Neural progenitor cell (in vitro differentiated cells): ENCODE data around the gene NRF1. TPM values are rescaled to one million over a fixed set of nuclear protein-coding genes. Genes with fewer than 3 reads are reported as not detected.
A peak's percentile ranks its signal among the peaks of the same experiment; 100 is the strongest.

Source experiments
- DNase-seq: peaks from one replicate; pipeline ENCODE4 v3.0.0-alpha.2; 2016; ENCODE audit warnings: low spot score
- H2AFZ ChIP-seq: fragments of 200-600 bp; sonication (generic); replicated peaks from 2 replicates; pipeline ENCODE4 v1.6.1; 2016; ENCODE audit warnings: antibody characterized with exemption
- H3F3A ChIP-seq: fragments of 200-600 bp; sonication (generic); 2 replicates; pipeline ENCODE4 v1.6.1; 2016; ENCODE audit warnings: antibody characterized with exemption, low read depth
- H3K27ac ChIP-seq: fragments of 200-600 bp; sonication (generic); 2 replicates; pipeline ENCODE4 v1.5.1; 2016; ENCODE audit warnings: mild to moderate bottlenecking
- H3K27me3 ChIP-seq: fragments of 200-600 bp; sonication (generic); 2 replicates; pipeline ENCODE4 v1.6.1; 2016; ENCODE audit warnings: mild to moderate bottlenecking, moderate library complexity
- H3K36me3 ChIP-seq: fragments of 200-600 bp; sonication (generic); 2 replicates; pipeline ENCODE4 v1.5.1; 2016
- H3K4me1 ChIP-seq: fragments of 200-600 bp; sonication (generic); 2 replicates; pipeline ENCODE4 v1.6.1; 2016; ENCODE audit warnings: mixed run types
- H3K4me2 ChIP-seq: fragments of 200-600 bp; sonication (generic); 2 replicates; pipeline ENCODE4 v1.6.1; 2016
- H3K4me3 ChIP-seq: fragments of 200-600 bp; sonication (generic); 2 replicates; pipeline ENCODE4 v1.5.1; 2016
- H3K79me2 ChIP-seq: fragments of 200-600 bp; sonication (generic); 2 replicates; pipeline ENCODE4 v1.6.1; 2016; ENCODE audit warnings: low read depth
- H3K9ac ChIP-seq: fragments of 200-600 bp; sonication (generic); 2 replicates; pipeline ENCODE4 v1.6.1; 2016
- H3K9me3 ChIP-seq: fragments of 200-600 bp; sonication (generic); 2 replicates; pipeline ENCODE4 v1.5.1; 2016; ENCODE audit warnings: low read depth
- H4K20me1 ChIP-seq: fragments of 200-600 bp; sonication (generic); 2 replicates; pipeline ENCODE4 v1.6.1; 2016; ENCODE audit warnings: low read depth
- H3K27ac Mint-ChIP-seq: 3 replicates; pipeline ENCODE4 v1.8.0; 2021; ENCODE audit warnings: mixed read lengths
- H3K27me3 Mint-ChIP-seq: 2 replicates; pipeline ENCODE4 v1.8.0; 2022; ENCODE audit warnings: low read depth, mild to moderate bottlenecking, inconsistent platforms, moderate library complexity, mixed read lengths; ENCODE audit not compliant: insufficient read depth
- H3K36me3 Mint-ChIP-seq: 3 replicates; pipeline ENCODE4 v1.8.0; 2021; ENCODE audit warnings: mixed read lengths
- H3K4me1 Mint-ChIP-seq: 3 replicates; pipeline ENCODE4 v1.8.0; 2021; ENCODE audit warnings: mixed read lengths
- H3K4me3 Mint-ChIP-seq: 3 replicates; pipeline ENCODE4 v1.8.0; 2021; ENCODE audit warnings: mild to moderate bottlenecking, moderate library complexity, mixed read lengths
- H3K9me3 Mint-ChIP-seq: 3 replicates; pipeline ENCODE4 v1.8.0; 2020; ENCODE audit warnings: mixed read lengths
- EZH2 ChIP-seq: fragments of 200-600 bp; sonication (generic); IDR thresholded peaks from 2 replicates; pipeline ENCODE4 v1.6.1; 2017; ENCODE audit warnings: antibody characterized with exemption, mild to moderate bottlenecking, moderate library complexity
- EZH2phosphoT487 ChIP-seq: fragments of 200-600 bp; sonication (generic); IDR thresholded peaks from 2 replicates; pipeline ENCODE4 v1.6.1; 2017; ENCODE audit warnings: antibody characterized with exemption
- total RNA-seq: library from RNA; depleted of rRNA; stranded (reverse); fragments of >200 nt; gene quantifications from 2 replicates; pipeline ENCODE4 v1.2.3, GENCODE V29; 2015; ENCODE audit warnings: low replicate concordance
- TF ChIP-seq, protein P1 (sequence below): fragments of 200-600 bp; sonication (generic); IDR thresholded peaks from 2 replicates; pipeline ENCODE4 v1.5.1; 2017; ENCODE audit warnings: antibody characterized with exemption, mild to moderate bottlenecking

Gene NRF1
- total RNA-seq, 1 donor from 2014 or later, result 22.9 TPM

GRCh38 chr7:129734400-129734799 lies 122.9 kb downstream of the NRF1 start:
- TF ChIP-seq EZH2phosphoT487 (no peak), EZH2 (no peak)
- TF ChIP-seq, protein P1, sequence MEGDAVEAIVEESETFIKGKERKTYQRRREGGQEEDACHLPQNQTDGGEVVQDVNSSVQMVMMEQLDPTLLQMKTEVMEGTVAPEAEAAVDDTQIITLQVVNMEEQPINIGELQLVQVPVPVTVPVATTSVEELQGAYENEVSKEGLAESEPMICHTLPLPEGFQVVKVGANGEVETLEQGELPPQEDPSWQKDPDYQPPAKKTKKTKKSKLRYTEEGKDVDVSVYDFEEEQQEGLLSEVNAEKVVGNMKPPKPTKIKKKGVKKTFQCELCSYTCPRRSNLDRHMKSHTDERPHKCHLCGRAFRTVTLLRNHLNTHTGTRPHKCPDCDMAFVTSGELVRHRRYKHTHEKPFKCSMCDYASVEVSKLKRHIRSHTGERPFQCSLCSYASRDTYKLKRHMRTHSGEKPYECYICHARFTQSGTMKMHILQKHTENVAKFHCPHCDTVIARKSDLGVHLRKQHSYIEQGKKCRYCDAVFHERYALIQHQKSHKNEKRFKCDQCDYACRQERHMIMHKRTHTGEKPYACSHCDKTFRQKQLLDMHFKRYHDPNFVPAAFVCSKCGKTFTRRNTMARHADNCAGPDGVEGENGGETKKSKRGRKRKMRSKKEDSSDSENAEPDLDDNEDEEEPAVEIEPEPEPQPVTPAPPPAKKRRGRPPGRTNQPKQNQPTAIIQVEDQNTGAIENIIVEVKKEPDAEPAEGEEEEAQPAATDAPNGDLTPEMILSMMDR, result no peak
- H3K4me2 ChIP-seq, result no peak overlapping the region
- H3K9me3 Mint-ChIP-seq, result no peaks in the 10 kb centered on the region
- no peaks in the 10 kb centered on the region for H3K27me3 ChIP-seq
- H3K36me3 ChIP-seq, result no peaks in the 10 kb centered on the region
- H3K4me1 ChIP-seq, result peaks cover 12% of the 10 kb centered on the region
- peaks cover 2% of the 10 kb centered on the region for H3K27me3 Mint-ChIP-seq
- peaks cover 21% of the 10 kb centered on the region for H3K36me3 Mint-ChIP-seq
- no peak for DNase-seq
- H3K4me3 Mint-ChIP-seq, result no peak overlapping the region
- H3F3A ChIP-seq, result peaks cover 27% of the 10 kb centered on the region
- H3K27ac ChIP-seq, result no peak overlapping the region
- peaks cover 13% of the 10 kb centered on the region for H4K20me1 ChIP-seq
- H3K4me1 Mint-ChIP-seq, result peaks cover 7% of the 10 kb centered on the region
- no peak overlapping the region for H3K27ac Mint-ChIP-seq
- no peak overlapping the region for H2AFZ ChIP-seq
- no peaks in the 10 kb centered on the region for H3K9me3 ChIP-seq
- no peak overlapping the region for H3K9ac ChIP-seq
- no peaks in the 10 kb centered on the region for H3K79me2 ChIP-seq
- H3K4me3 ChIP-seq, result no peak overlapping the region

DNA sequence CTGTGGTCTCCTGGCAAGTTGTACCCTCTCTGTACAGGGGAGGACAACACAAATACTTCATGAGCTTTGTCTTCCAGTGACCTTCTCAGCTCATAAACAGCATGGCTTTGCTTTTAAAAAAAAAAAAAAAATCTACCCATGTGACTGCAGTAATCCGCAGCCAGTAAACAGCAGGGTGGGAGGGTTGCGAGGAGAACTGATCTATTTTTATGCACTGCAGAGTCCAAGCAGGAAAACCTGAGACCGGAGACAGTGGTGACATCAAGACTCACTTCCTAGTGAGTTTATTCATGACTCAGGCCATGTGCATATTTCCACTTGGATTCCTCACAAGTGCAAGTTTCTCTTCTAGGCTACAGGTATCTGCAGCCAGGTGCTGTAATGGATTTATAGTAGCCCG lies 127.9 kb downstream of the NRF1 start:
- TF ChIP-seq EZH2 (no peak), EZH2phosphoT487 (no peak)
- TF ChIP-seq, protein P1, result no peak
- Histone ChIP-seq H3K4me3 (no peak overlapping the region), H3K9me3 (no peaks in the 10 kb centered on the region), H3K27me3 (no peaks in the 10 kb centered on the region), H3F3A (peaks cover 34% of the 10 kb centered on the region), H3K4me2 (no peak overlapping the region), H4K20me1 (peaks cover 13% of the 10 kb centered on the region), H3K36me3 (no peaks in the 10 kb centered on the region), H3K27ac (no peak overlapping the region), H3K4me1 (peaks cover 32% of the 10 kb centered on the region), H3K79me2 (no peaks in the 10 kb centered on the region), H2AFZ (no peak overlapping the region), H3K9ac (no peak overlapping the region)
- DNase-seq, result no peak
- Mint-ChIP-seq H3K27ac (no peak overlapping the region), H3K36me3 (peaks cover 18% of the 10 kb centered on the region), H3K4me3 (no peak overlapping the region), H3K4me1 (peaks cover 20% of the 10 kb centered on the region), H3K9me3 (no peaks in the 10 kb centered on the region), H3K27me3 (no peaks in the 10 kb centered on the region)

DNA sequence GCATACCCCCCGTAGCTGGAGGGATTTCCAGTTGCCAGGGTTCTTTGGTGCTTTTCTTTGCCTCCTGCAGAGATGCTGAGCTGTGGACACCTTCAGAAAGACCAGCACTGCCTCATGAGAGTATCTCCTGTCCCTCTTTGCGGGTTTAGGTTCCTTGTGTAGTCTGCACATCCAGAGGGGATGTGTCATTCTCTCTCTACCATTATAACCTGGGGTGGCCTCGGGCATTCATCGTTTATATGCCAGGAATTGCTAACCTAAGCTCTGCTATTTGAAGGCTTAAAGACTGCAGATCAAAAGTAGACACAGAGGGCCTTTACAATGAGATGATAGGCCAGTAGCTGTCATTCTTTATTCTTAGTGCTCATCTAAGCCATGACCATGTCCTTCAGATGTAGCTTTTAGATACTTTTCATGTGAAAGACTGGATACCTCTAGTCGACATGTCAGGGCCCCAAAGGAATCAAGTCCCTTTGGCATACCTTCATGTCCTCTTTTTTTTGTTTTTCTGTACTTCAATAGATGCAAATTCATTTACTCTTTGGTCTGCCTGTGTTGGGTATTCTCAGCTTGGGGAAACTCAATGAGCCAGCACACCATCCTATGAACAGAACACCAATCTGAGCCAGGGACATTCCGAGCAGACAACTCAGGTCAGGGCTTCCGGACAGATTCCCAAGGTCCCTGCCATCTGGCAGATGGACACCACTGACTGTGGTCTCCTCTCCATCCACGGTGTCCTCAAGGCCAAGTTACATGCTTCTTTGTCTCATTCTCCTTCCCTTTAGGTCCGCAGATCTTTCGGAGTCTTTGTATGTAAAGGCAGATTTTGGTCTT lies 129.3 kb downstream of the NRF1 start:
- Histone ChIP-seq H3K4me2 (peak overlapping the region; percentile 43), H3K27ac (no peak overlapping the region), H3K27me3 (no peaks in the 10 kb centered on the region), H2AFZ (no peak overlapping the region), H3F3A (peaks cover 30% of the 10 kb centered on the region), H3K9ac (no peak overlapping the region), H3K36me3 (no peaks in the 10 kb centered on the region), H3K4me1 (peaks cover 32% of the 10 kb centered on the region), H3K79me2 (no peaks in the 10 kb centered on the region), H3K9me3 (no peaks in the 10 kb centered on the region), H3K4me3 (no peak overlapping the region), H4K20me1 (peaks cover 13% of the 10 kb centered on the region)
- DNase-seq, result no peak
- TF ChIP-seq, protein P1, result no peak
- TF ChIP-seq EZH2phosphoT487 (no peak), EZH2 (no peak)
- H3K36me3 Mint-ChIP-seq, result peaks cover 15% of the 10 kb centered on the region
- H3K9me3 Mint-ChIP-seq, result no peaks in the 10 kb centered on the region
- no peak overlapping the region for H3K27ac Mint-ChIP-seq
- H3K27me3 Mint-ChIP-seq, result no peaks in the 10 kb centered on the region
- H3K4me1 Mint-ChIP-seq, result peaks cover 20% of the 10 kb centered on the region
- no peak overlapping the region for H3K4me3 Mint-ChIP-seq
